Upper lobe of right lung (tissue), 1 donor: ENCODE results near the gene GPC5. TPM values are rescaled to one million over a fixed set of nuclear protein-coding genes. Genes with fewer than 3 reads are reported as not detected.

Experiments
- ATAC-seq: fragments of 200-7000 bp; cut with Tn5 transposase; one replicate; pipeline ENCODE4 v1.9.1; 2020; ENCODE audit warnings: mild to moderate bottlenecking, moderate library complexity
- DNase-seq: peaks from one replicate; pipeline ENCODE4 v3.0.0-alpha.2; 2020
- H3K27ac ChIP-seq: fragments of 200-600 bp; one replicate; pipeline ENCODE4 v1.8.0; 2022
- H3K27me3 ChIP-seq: fragments of 200-600 bp; one replicate; pipeline ENCODE4 v1.8.0; 2022; ENCODE audit warnings: mild to moderate bottlenecking
- H3K36me3 ChIP-seq: fragments of 200-600 bp; one replicate; pipeline ENCODE4 v1.8.0; 2022
- H3K4me1 ChIP-seq: fragments of 200-600 bp; one replicate; pipeline ENCODE4 v1.8.0; 2022
- H3K4me3 ChIP-seq: fragments of 200-600 bp; one replicate; pipeline ENCODE4 v1.8.0; 2022; ENCODE audit warnings: mild to moderate bottlenecking
- H3K9me3 ChIP-seq: fragments of 200-600 bp; one replicate; pipeline ENCODE4 v1.8.0; 2022
- intact Hi-C: fragments of 100-400 bp; cut with DNase I; formaldehyde crosslinking; loops from one replicate; pipeline ENCODE4 v1.11.0; 2022
- total RNA-seq: library from RNA; stranded (reverse); fragmentation: NEBNext Ultra II Directional; extraction: Animal tissue kit (Norgen Biotek cat#: 25700); gene quantifications from one replicate; pipeline ENCODE4 v1.2.1, GENCODE V29; 2021
- TF ChIP-seq, protein P1 (sequence below): fragments of 200-600 bp; IDR thresholded peaks from one replicate; pipeline ENCODE4 v1.8.0; 2022; ENCODE audit warnings: antibody characterized with exemption
- donor health status: DM: no; HTN: yes; CAD: no; lungs with severe emphysema.

GPC5 gene
- total RNA-seq, 1 donor from 2014 or later, result 8.1 TPM

DNA sequence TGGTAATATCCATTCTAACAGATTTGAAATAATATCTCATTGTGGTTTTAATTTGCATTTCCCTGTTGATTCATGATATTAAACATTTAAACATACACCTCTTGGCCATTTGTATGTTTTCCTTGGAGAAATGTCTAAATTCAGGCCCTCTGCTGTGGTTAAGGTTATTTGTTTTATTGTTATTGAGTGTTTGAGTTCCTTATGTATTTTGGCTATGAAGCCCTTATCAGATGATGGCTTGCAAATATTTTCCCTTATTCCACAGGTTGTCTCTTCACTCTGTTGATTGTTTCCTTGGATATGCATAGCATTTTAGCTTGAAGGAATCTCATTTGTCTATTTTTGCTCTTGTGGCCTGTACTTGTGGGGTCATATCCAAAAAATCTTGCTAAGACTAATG lies 303.6 kb downstream of the GPC5 start:
- Histone ChIP-seq H3K36me3 (no peaks in the 10 kb centered on the region), H3K4me3 (no peak overlapping the region), H3K27ac (no peak overlapping the region), H3K9me3 (no peaks in the 10 kb centered on the region), H3K4me1 (no peaks in the 10 kb centered on the region), H3K27me3 (no peaks in the 10 kb centered on the region)
- TF ChIP-seq, protein P1, sequence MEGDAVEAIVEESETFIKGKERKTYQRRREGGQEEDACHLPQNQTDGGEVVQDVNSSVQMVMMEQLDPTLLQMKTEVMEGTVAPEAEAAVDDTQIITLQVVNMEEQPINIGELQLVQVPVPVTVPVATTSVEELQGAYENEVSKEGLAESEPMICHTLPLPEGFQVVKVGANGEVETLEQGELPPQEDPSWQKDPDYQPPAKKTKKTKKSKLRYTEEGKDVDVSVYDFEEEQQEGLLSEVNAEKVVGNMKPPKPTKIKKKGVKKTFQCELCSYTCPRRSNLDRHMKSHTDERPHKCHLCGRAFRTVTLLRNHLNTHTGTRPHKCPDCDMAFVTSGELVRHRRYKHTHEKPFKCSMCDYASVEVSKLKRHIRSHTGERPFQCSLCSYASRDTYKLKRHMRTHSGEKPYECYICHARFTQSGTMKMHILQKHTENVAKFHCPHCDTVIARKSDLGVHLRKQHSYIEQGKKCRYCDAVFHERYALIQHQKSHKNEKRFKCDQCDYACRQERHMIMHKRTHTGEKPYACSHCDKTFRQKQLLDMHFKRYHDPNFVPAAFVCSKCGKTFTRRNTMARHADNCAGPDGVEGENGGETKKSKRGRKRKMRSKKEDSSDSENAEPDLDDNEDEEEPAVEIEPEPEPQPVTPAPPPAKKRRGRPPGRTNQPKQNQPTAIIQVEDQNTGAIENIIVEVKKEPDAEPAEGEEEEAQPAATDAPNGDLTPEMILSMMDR, result no peak
- ATAC-seq (no peak), DNase-seq (no peak)
- intact Hi-C loops, result no loop called here

GRCh38 chr13:91702411-91702810 lies 304.0 kb downstream of the GPC5 start:
- H3K4me3 ChIP-seq, result no peak overlapping the region
- ATAC-seq (no peak), DNase-seq (no peak)
- H3K27me3 ChIP-seq, result no peaks in the 10 kb centered on the region
- no peaks in the 10 kb centered on the region for H3K36me3 ChIP-seq
- TF ChIP-seq, protein P1, result no peak
- H3K9me3 ChIP-seq, result no peaks in the 10 kb centered on the region
- intact Hi-C loops, result no loop called here
- H3K27ac ChIP-seq, result no peak overlapping the region
- H3K4me1 ChIP-seq, result no peaks in the 10 kb centered on the region

DNA sequence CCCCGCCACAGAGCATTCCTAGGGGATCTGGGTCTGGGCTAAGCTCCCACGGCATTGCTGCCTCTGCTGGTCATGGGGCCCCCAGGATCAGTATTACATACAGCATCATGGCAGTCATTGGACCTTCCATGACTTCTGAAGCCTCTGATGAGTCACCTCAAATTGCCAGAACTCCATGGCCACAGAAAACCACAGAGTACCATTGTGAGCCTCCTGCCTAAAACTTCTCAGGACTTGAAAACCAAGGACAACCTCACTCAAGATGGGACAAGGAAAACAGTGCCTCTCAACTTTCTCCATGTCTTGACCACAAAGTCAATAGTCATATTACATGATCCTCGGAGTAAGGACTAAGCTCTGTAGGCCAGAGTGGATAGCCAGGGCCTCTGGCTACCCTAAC lies 306.0 kb downstream of the GPC5 start:
- Histone ChIP-seq H3K27ac (no peak overlapping the region), H3K27me3 (no peaks in the 10 kb centered on the region), H3K9me3 (no peaks in the 10 kb centered on the region), H3K36me3 (no peaks in the 10 kb centered on the region), H3K4me3 (no peak overlapping the region), H3K4me1 (no peaks in the 10 kb centered on the region)
- TF ChIP-seq, protein P1, result no peak
- intact Hi-C loops, result no loop called here
- ATAC-seq (no peak), DNase-seq (no peak)

- H3K27me3 ChIP-seq, result no peaks in the 10 kb centered on the region
- ATAC-seq (no peak), DNase-seq (no peak)
- intact Hi-C loops, result no loop called here
- H3K36me3 ChIP-seq, result no peaks in the 10 kb centered on the region
- H3K4me3 ChIP-seq, result no peak overlapping the region
- TF ChIP-seq, protein P1, result no peak
- H3K9me3 ChIP-seq, result no peaks in the 10 kb centered on the region
- no peaks in the 10 kb centered on the region for H3K4me1 ChIP-seq
- H3K27ac ChIP-seq, result no peak overlapping the region
These were observed 310.1 kb downstream of the GPC5 start for GRCh38 chr13:91708558-91708957.

GRCh38 chr13:91709180-91709579 lies 310.8 kb downstream of the GPC5 start:
- TF ChIP-seq, protein P1, result no peak
- Histone ChIP-seq H3K27ac (no peak overlapping the region), H3K36me3 (no peaks in the 10 kb centered on the region), H3K4me3 (no peak overlapping the region), H3K9me3 (no peaks in the 10 kb centered on the region), H3K27me3 (no peaks in the 10 kb centered on the region), H3K4me1 (no peaks in the 10 kb centered on the region)
- intact Hi-C loops, result no loop called here
- no peak for ATAC-seq
- no peak for DNase-seq

- no peaks in the 10 kb centered on the region for H3K27me3 ChIP-seq
- intact Hi-C loops, result no loop called here
- no peak overlapping the region for H3K27ac ChIP-seq
- DNase-seq (no peak), ATAC-seq (no peak)
- no peak overlapping the region for H3K4me3 ChIP-seq
- no peaks in the 10 kb centered on the region for H3K4me1 ChIP-seq
- H3K36me3 ChIP-seq, result no peaks in the 10 kb centered on the region
- H3K9me3 ChIP-seq, result no peaks in the 10 kb centered on the region
- TF ChIP-seq, protein P1, result no peak
These were observed 312.3 kb downstream of the GPC5 start for GRCh38 chr13:91710733-91711132.
